IMR-90 (cell line): ENCODE data around the gene GPRC5D. TPM values are rescaled to one million over a fixed set of nuclear protein-coding genes. Genes with fewer than 3 reads are reported as not detected.

Experiments used
- ATAC-seq: fragments of 200-7000 bp; cut with Tn5 transposase; 2 replicates; pipeline ENCODE4 v1.9.1; 2020; ENCODE audit warnings: low read depth, mild to moderate bottlenecking, moderate library complexity
- BruUV-seq: library from RNA; stranded (reverse); fragments of 400-500 nt; replicated peaks from 2 replicates; lab custom pipeline; 2021; lab: Mats Ljungman, UMichigan
- CTCF ChIA-PET: fragments of 300-600 bp; formaldehyde crosslinking; extraction: SDS; loops from one replicate; lab custom pipeline; 2021; ENCODE audit warnings: antibody characterized with exemption; lab: Yijun Ruan, JAX
- POLR2A ChIA-PET: fragments of 300-600 bp; sonication (Branson Sonifier 250); formaldehyde crosslinking; loops from one replicate; lab custom pipeline; 2022; ENCODE audit warnings: antibody characterized with exemption; ENCODE audit not compliant: unreplicated experiment; lab: Charles Lee
- DNase-seq: peaks from one replicate; pipeline ENCODE4 v3.0.0; 2013
- H2AFZ ChIP-seq: replicated peaks from 2 replicates; pipeline ENCODE3; 2013; ENCODE audit warnings: low read length, mild to moderate bottlenecking; ENCODE audit not compliant: poor library complexity
- H2AK5ac ChIP-seq: 2 replicates; pipeline ENCODE4 v1.6.1; 2013; ENCODE audit warnings: low read depth, low read length, inconsistent platforms
- H2AK9ac ChIP-seq: replicated peaks from 2 replicates; pipeline ENCODE3; 2013; ENCODE audit warnings: mild to moderate bottlenecking, low read depth, low read length, moderate library complexity; ENCODE audit not compliant: poor library complexity
- H2BK120ac ChIP-seq: 2 replicates; pipeline ENCODE4 v1.6.1; 2013; ENCODE audit warnings: low read depth, low read length, inconsistent platforms
- H2BK15ac ChIP-seq: 3 replicates; pipeline ENCODE4 v1.6.1; 2013; ENCODE audit warnings: low read depth, low read length, inconsistent platforms
- H2BK20ac ChIP-seq: 2 replicates; pipeline ENCODE4 v1.6.1; 2013; ENCODE audit warnings: low read depth, mild to moderate bottlenecking, inconsistent platforms, low read length, moderate library complexity
- H2BK5ac ChIP-seq: 2 replicates; pipeline ENCODE4 v1.6.1; 2013; ENCODE audit warnings: mild to moderate bottlenecking, low read depth, low read length, inconsistent platforms; ENCODE audit not compliant: poor library complexity, severe bottlenecking
- H3K14ac ChIP-seq: replicated peaks from 2 replicates; pipeline ENCODE4 v1.6.1; 2013; ENCODE audit warnings: low read depth, low read length, inconsistent platforms
- H3K18ac ChIP-seq: 2 replicates; pipeline ENCODE4 v1.6.1; 2013; ENCODE audit warnings: low read depth, low read length, control low read depth
- H3K23ac ChIP-seq: 2 replicates; pipeline ENCODE4 v1.6.1; 2013; ENCODE audit warnings: low read depth, low read length, inconsistent platforms
- H3K27ac ChIP-seq: 2 replicates; pipeline ENCODE4 v1.5.1; 2013; ENCODE audit warnings: mild to moderate bottlenecking, control low read depth, low read length; ENCODE audit not compliant: insufficient read depth
- H3K27me3 ChIP-seq: 2 replicates; pipeline ENCODE4 v1.6.1; 2013; ENCODE audit warnings: low read length; ENCODE audit not compliant: control insufficient read depth, insufficient read depth
- H3K36me3 ChIP-seq: 2 replicates; pipeline ENCODE4 v1.6.1; 2013; ENCODE audit warnings: low read length, mixed read lengths; ENCODE audit not compliant: control insufficient read depth, insufficient read depth
- H3K4ac ChIP-seq: 2 replicates; pipeline ENCODE4 v1.6.1; 2013; ENCODE audit warnings: low read depth, low read length, inconsistent platforms
- H3K4me1 ChIP-seq: 2 replicates; pipeline ENCODE4 v1.6.1; 2013; ENCODE audit warnings: low read length, mixed read lengths; ENCODE audit not compliant: control insufficient read depth, insufficient read depth
- H3K4me2 ChIP-seq: 2 replicates; pipeline ENCODE4 v1.6.1; 2013; ENCODE audit warnings: low read depth, mild to moderate bottlenecking, control low read depth, low read length, moderate library complexity
- H3K4me3 ChIP-seq: 2 replicates; pipeline ENCODE4 v1.5.1; 2013; ENCODE audit warnings: low read depth, mild to moderate bottlenecking, control low read depth, low read length, moderate library complexity; ENCODE audit not compliant: insufficient read depth
- H3K56ac ChIP-seq: 2 replicates; pipeline ENCODE4 v1.6.1; 2013; ENCODE audit warnings: low read length, inconsistent platforms; ENCODE audit not compliant: insufficient read depth; ENCODE audit errors: extremely low read depth
- H3K79me1 ChIP-seq, 2 experiments: 2 replicates each; pipeline ENCODE4 v1.6.1; 2013; ENCODE audit warnings: low read length in 2 of 2, inconsistent platforms in 1 of 2, low read depth in 1 of 2
- H3K9ac ChIP-seq: 2 replicates; pipeline ENCODE4 v1.6.1; 2013; ENCODE audit warnings: low read depth, low read length, control low read depth
- H3K9me1 ChIP-seq: 2 replicates; pipeline ENCODE4 v1.6.1; 2013; ENCODE audit warnings: low read length, inconsistent platforms; ENCODE audit not compliant: insufficient read depth
- H3K9me3 ChIP-seq: 2 replicates; pipeline ENCODE4 v1.6.1; 2013; ENCODE audit warnings: low read length; ENCODE audit not compliant: control insufficient read depth, insufficient read depth
- H4K20me1 ChIP-seq: 2 replicates; pipeline ENCODE4 v1.6.1; 2013; ENCODE audit warnings: low read length, inconsistent platforms; ENCODE audit not compliant: insufficient read depth
- H4K5ac ChIP-seq: 2 replicates; pipeline ENCODE4 v1.6.1; 2013; ENCODE audit warnings: mild to moderate bottlenecking, low read depth, low read length, control low read depth
- H4K8ac ChIP-seq, 2 experiments: 2 replicates each; pipeline ENCODE4 v1.6.1; 2013; ENCODE audit warnings: low read depth in 2 of 2, low read length in 2 of 2, control low read depth in 1 of 2, inconsistent platforms in 1 of 2
- H4K91ac ChIP-seq: 2 replicates; pipeline ENCODE4 v1.6.1; 2013; ENCODE audit warnings: low read depth, low read length, inconsistent platforms; ENCODE audit not compliant: insufficient read depth
- BHLHE40 ChIP-seq: fragments of 150-350 bp; IDR thresholded peaks from 2 replicates; pipeline ENCODE4 v1.6.1; 2016; ENCODE audit warnings: mild to moderate bottlenecking, low read depth, low read length
- CHD1 ChIP-seq: IDR thresholded peaks from 2 replicates; pipeline ENCODE4 v1.6.1; 2012; ENCODE audit warnings: low read depth, low read length, improper control_type of control experiment
- CTCF ChIP-seq: conservative IDR thresholded peaks from 2 replicates; pipeline ENCODE4 v1.5.1; 2012; ENCODE audit warnings: mild to moderate bottlenecking, low read depth, low read length, improper control_type of control experiment
- ELK1 ChIP-seq: fragments of 150-350 bp; IDR thresholded peaks from 2 replicates; pipeline ENCODE4 v1.6.1; 2016; ENCODE audit warnings: low read depth, mild to moderate bottlenecking, low read length, moderate library complexity, borderline replicate concordance
- MAFK ChIP-seq: IDR thresholded peaks from 2 replicates; pipeline ENCODE4 v1.6.1; 2012; ENCODE audit warnings: low read depth, low read length, improper control_type of control experiment
- MAZ ChIP-seq: IDR thresholded peaks from 2 replicates; pipeline ENCODE4 v1.6.1; 2012; ENCODE audit warnings: low read depth, mild to moderate bottlenecking, low read length, improper control_type of control experiment, moderate library complexity, borderline replicate concordance
- MXI1 ChIP-seq: IDR thresholded peaks from 2 replicates; pipeline ENCODE4 v1.6.1; 2012; ENCODE audit warnings: low read depth, mild to moderate bottlenecking, low read length, moderate library complexity, borderline replicate concordance
- NFE2L2 ChIP-seq: fragments of 150-350 bp; IDR thresholded peaks from 2 replicates; pipeline ENCODE4 v1.6.1; 2016; ENCODE audit warnings: low read depth, mild to moderate bottlenecking, low read length
- POLR2A ChIP-seq: IDR thresholded peaks from 2 replicates; pipeline ENCODE4 v1.6.1; 2012; ENCODE audit warnings: mild to moderate bottlenecking, low read depth, low read length
- RAD21 ChIP-seq: IDR thresholded peaks from 2 replicates; pipeline ENCODE4 v1.6.1; 2012; ENCODE audit warnings: low read length, improper control_type of control experiment
- RCOR1 ChIP-seq: IDR thresholded peaks from 2 replicates; pipeline ENCODE4 v1.6.1; 2012; ENCODE audit warnings: mild to moderate bottlenecking, low read length, improper control_type of control experiment; ENCODE audit not compliant: insufficient replicate concordance
- RFX5 ChIP-seq: IDR thresholded peaks from 2 replicates; pipeline ENCODE4 v1.8.0; 2012; ENCODE audit warnings: low read depth, mild to moderate bottlenecking, low read length, moderate library complexity
- SMC3 ChIP-seq: fragments of 150-350 bp; IDR thresholded peaks from 2 replicates; pipeline ENCODE4 v1.6.1; 2016; ENCODE audit warnings: low read depth, mild to moderate bottlenecking, antibody characterized with exemption, low read length, moderate library complexity
- USF2 ChIP-seq: fragments of 150-350 bp; IDR thresholded peaks from 2 replicates; pipeline ENCODE4 v1.6.1; 2017; ENCODE audit warnings: mild to moderate bottlenecking, antibody characterized with exemption, low read length, low read depth
- WGBS, 2 experiments: methylation state at CpG; one replicate each; pipeline versions ENCODE4 v1.1.5 to v1.1.7; 2013; ENCODE audit warnings: missing lambda C conversion rate in 2 of 2; ENCODE audit not compliant: insufficient read length in 1 of 2; ENCODE audit errors: extremely low coverage in 2 of 2; 5-methylcytosine and 5-hydroxymethylcytosine counted together
- dilution Hi-C: fragments of 300-500 bp; cut with HindIII; formaldehyde crosslinking; loops from one replicate; pipeline ENCODE4 v1.14.3; 2018; ENCODE audit warnings: low sequenced_read_pairs; ENCODE audit not compliant: unreplicated experiment
- in situ Hi-C: fragments of 300-500 bp; cut with MboI; formaldehyde crosslinking; loops from 3 replicates; pipeline ENCODE4 v1.14.3; 2019; ENCODE audit warnings: low sequenced_read_pairs, inconsistent platforms, mixed read lengths
- intact Hi-C: fragments of 100-400 bp; cut with micrococcal nuclease; formaldehyde crosslinking; loops from 2 replicates; pipeline ENCODE4 v1.10.0; 2022
- polyA plus RNA-seq, 3 experiments: library from polyadenylated mRNA; depleted of rRNA; stranded (reverse); fragments of >200 nt; gene quantifications; 2 replicates each; pipeline ENCODE4 v1.2.3, GENCODE V29; 2012; ENCODE audit warnings: low replicate concordance in 1 of 3
- total RNA-seq: library from RNA; depleted of rRNA; stranded (reverse); fragments of >200 nt; gene quantifications from 2 replicates; pipeline ENCODE4 v1.2.3, GENCODE V29; 2012

The GPRC5D gene
- total and polyA plus RNA-seq, 2 of the 4 experiments (the other 2 are of a cell fraction): not detected

- H2BK5ac ChIP-seq: peak overlapping the region; percentile 87
- H3K18ac ChIP-seq: peak overlapping the region; percentile 34
- WGBS, 2 experiments: 53% methylated on average over 3 of the region's 7 CpGs; no CpG with 5 or more reads in 1 of the 2 experiments
- H2AFZ ChIP-seq: no peak overlapping the region
- ATAC-seq (0 out of 2 replicates have a peak, but pooled peaks have one; percentile 1), DNase-seq (no peak)
- ChIA-PET CTCF (interaction anchor here (1.1 to 1.2 kb wide), 3 partner anchors 64 to 104 kb away, joined by 3 to 4 read pairs (median 4); no protein-coding TSS in a partner anchor), POLR2A (interaction anchor here (0.6 kb wide), 1 partner anchor 24 kb away, joined by 3 read pairs; no protein-coding TSS in a partner anchor)
- H3K14ac ChIP-seq: peak overlapping the region; percentile 62
- peaks cover 10% of the 10 kb centered on the region for H3K4me1 ChIP-seq
- H3K23ac ChIP-seq: peak overlapping the region; percentile 39; the same call in 1 of the 2 replicates
- peaks cover 12% of the 10 kb centered on the region; the same call in 1 of the 2 replicates for H4K20me1 ChIP-seq
- peak overlapping the region; percentile 78 for H3K27ac ChIP-seq
- no TSS peak for BruUV-seq
- H3K4me3 ChIP-seq: peak overlapping the region; percentile 72
- H4K91ac ChIP-seq: peak overlapping the region; percentile 58
- peak overlapping the region; percentile 80 for H3K4me2 ChIP-seq
- H2BK20ac ChIP-seq: peak overlapping the region; percentile 16
- H3K9ac ChIP-seq: peak overlapping the region; percentile 86
- dilution Hi-C loops (no loop called here), in situ Hi-C loops (no loop called here), intact Hi-C loops (loop anchor here (1.0 to 2.0 kb wide), 2 partner anchors 22 to 55 kb away; no protein-coding TSS in a partner anchor)
- H3K36me3 ChIP-seq: peaks cover 4% of the 10 kb centered on the region; the same call in 1 of the 2 replicates
- peak overlapping the region; percentile 67; the same call in 1 of the 2 replicates for H2AK5ac ChIP-seq
- H2BK15ac ChIP-seq: peak overlapping the region; percentile 48; the same call in 1 of the 3 replicates
- TF ChIP-seq RAD21 (no peak), USF2 (no peak), MAFK (no peak), RFX5 (no peak), SMC3 (no peak), POLR2A (no peak), CHD1 (no peak), ELK1 (no peak), RCOR1 (no peak), MAZ (no peak), CTCF (no peak), NFE2L2 (no peak), BHLHE40 (no peak), MXI1 (no peak)
- H3K56ac ChIP-seq: peak overlapping the region; percentile 62; the same call in 1 of the 2 replicates
- H4K8ac ChIP-seq: peak overlapping the region; percentile 47 to 69; a peak in 3 of 4 replicates
- H3K79me1 ChIP-seq: peaks cover 10 to 48% of the 10 kb centered on the region in 2 experiments; a peak in 3 of 4 replicates
- H3K4ac ChIP-seq: peak overlapping the region; percentile 59
- H3K9me1 ChIP-seq: peaks cover 12% of the 10 kb centered on the region
- H4K5ac ChIP-seq: peak overlapping the region; percentile 17; the same call in 1 of the 2 replicates
- H3K27me3 ChIP-seq: no peaks in the 10 kb centered on the region
- no peaks in the 10 kb centered on the region for H3K9me3 ChIP-seq
- peak overlapping the region; percentile 38 for H2AK9ac ChIP-seq
- H2BK120ac ChIP-seq: peak overlapping the region; percentile 88
Observed at GRCh38 chr12:12891881-12892355, 60.1 kb downstream of the GPRC5D start.
